H9 (cell line): Measurements from ENCODE around the gene OR6J1. TPM values are rescaled to one million over a fixed set of nuclear protein-coding genes. Genes with fewer than 3 reads are reported as not detected.
"Not testable (repeated sequence)": the region's sequence is repeated elsewhere in the genome, so short reads cannot be mapped to it uniquely, and the experiment has no call there.

ENCODE experiments used
- DNase-seq: peaks from one replicate; pipeline ENCODE4 v3.0.0-alpha.2; 2017
- H2AFZ ChIP-seq: one replicate; pipeline ENCODE4 v1.6.1; 2013; ENCODE audit warnings: mild to moderate bottlenecking, low read length, control low read depth, moderate library complexity
- H2AK5ac ChIP-seq: 2 replicates; pipeline ENCODE4 v1.6.1; 2013; ENCODE audit warnings: low read length, control low read depth, mixed read lengths; ENCODE audit not compliant: insufficient read length
- H2BK120ac ChIP-seq: one replicate; pipeline ENCODE4 v1.6.1; 2013; ENCODE audit warnings: low read depth, mild to moderate bottlenecking, low read length, control low read depth, inconsistent platforms; ENCODE audit not compliant: poor library complexity, severe bottlenecking
- H2BK12ac ChIP-seq: 2 replicates; pipeline ENCODE4 v1.6.1; 2013; ENCODE audit warnings: low read length, control low read depth, mixed read lengths, low read depth; ENCODE audit not compliant: insufficient read length
- H2BK15ac ChIP-seq: 2 replicates; pipeline ENCODE4 v1.6.1; 2013; ENCODE audit warnings: low read depth, low read length, control low read depth
- H2BK20ac ChIP-seq: one replicate; pipeline ENCODE4 v1.6.1; 2013; ENCODE audit warnings: low read depth, mild to moderate bottlenecking, low read length, control low read depth, inconsistent platforms; ENCODE audit not compliant: poor library complexity, severe bottlenecking
- H2BK5ac ChIP-seq: 2 replicates; pipeline ENCODE4 v1.6.1; 2013; ENCODE audit warnings: low read length, control low read depth, mixed read lengths; ENCODE audit not compliant: insufficient read length
- H3K14ac ChIP-seq: 2 replicates; pipeline ENCODE4 v1.6.1; 2013; ENCODE audit warnings: low read length, control low read depth; ENCODE audit not compliant: insufficient read depth
- H3K18ac ChIP-seq: 2 replicates; pipeline ENCODE4 v1.6.1; 2013; ENCODE audit warnings: low read depth, mild to moderate bottlenecking, mixed read lengths, low read length, control low read depth; ENCODE audit not compliant: insufficient read length
- H3K23ac ChIP-seq: 2 replicates; pipeline ENCODE4 v1.6.1; 2013; ENCODE audit warnings: low read length, control low read depth, mixed read lengths, low read depth; ENCODE audit not compliant: insufficient read length
- H3K23me2 ChIP-seq: 2 replicates; pipeline ENCODE4 v1.6.1; 2013; ENCODE audit warnings: low read depth, mild to moderate bottlenecking, mixed read lengths, low read length, control low read depth; ENCODE audit not compliant: insufficient read length, poor library complexity, severe bottlenecking
- H3K27ac ChIP-seq: 2 replicates; pipeline ENCODE4 v1.5.1; 2013; ENCODE audit warnings: low read length, control low read depth, mixed read lengths, low read depth; ENCODE audit not compliant: insufficient read length
- H3K27me3 ChIP-seq: 2 replicates; pipeline ENCODE4 v1.6.1; 2013; ENCODE audit warnings: low read length, control low read depth, inconsistent platforms; ENCODE audit not compliant: insufficient read depth
- H3K4ac ChIP-seq: 2 replicates; pipeline ENCODE4 v1.6.1; 2013; ENCODE audit warnings: low read depth, mild to moderate bottlenecking, control low read depth, inconsistent platforms, low read length, moderate library complexity
- H3K4me1 ChIP-seq: 2 replicates; pipeline ENCODE4 v1.6.1; 2013; ENCODE audit warnings: low read length, control low read depth, inconsistent platforms; ENCODE audit not compliant: insufficient read depth
- H3K4me2 ChIP-seq: 2 replicates; pipeline ENCODE4 v1.6.1; 2013; ENCODE audit warnings: low read length, control low read depth, mixed read lengths; ENCODE audit not compliant: insufficient read length, insufficient read depth
- H3K56ac ChIP-seq: 2 replicates; pipeline ENCODE4 v1.6.1; 2013; ENCODE audit warnings: low read depth, mild to moderate bottlenecking, mixed read lengths, low read length, control low read depth; ENCODE audit not compliant: insufficient read length
- H3K79me1 ChIP-seq: 2 replicates; pipeline ENCODE4 v1.6.1; 2013; ENCODE audit warnings: low read depth, mild to moderate bottlenecking, moderate library complexity, low read length, control low read depth, inconsistent platforms; ENCODE audit not compliant: insufficient read depth, poor library complexity, severe bottlenecking
- H3K79me2 ChIP-seq: 2 replicates; pipeline ENCODE4 v1.6.1; 2013; ENCODE audit warnings: low read length, control low read depth, inconsistent platforms; ENCODE audit not compliant: insufficient read depth
- H3K9ac ChIP-seq: 2 replicates; pipeline ENCODE4 v1.6.1; 2013; ENCODE audit warnings: low read length, control low read depth, mixed read lengths; ENCODE audit not compliant: insufficient read length; ENCODE audit errors: extremely low read depth
- H3K9me3 ChIP-seq: one replicate; pipeline ENCODE4 v1.6.1; 2013; ENCODE audit warnings: low read depth, low read length, inconsistent platforms; ENCODE audit not compliant: control insufficient read depth
- H3T11ph ChIP-seq: one replicate; pipeline ENCODE4 v1.6.1; 2013; ENCODE audit warnings: mild to moderate bottlenecking, low read length, control low read depth, inconsistent platforms
- H4K20me1 ChIP-seq: one replicate; pipeline ENCODE4 v1.6.1; 2013; ENCODE audit not compliant: control insufficient read depth, insufficient read length, insufficient read depth
- H4K5ac ChIP-seq: 2 replicates; pipeline ENCODE4 v1.6.1; 2013; ENCODE audit warnings: low read depth, mild to moderate bottlenecking, mixed read lengths, low read length, control low read depth; ENCODE audit not compliant: insufficient read length
- H4K8ac ChIP-seq: replicated peaks from 2 replicates; pipeline ENCODE4 v1.6.1; 2013; ENCODE audit warnings: low read length, control low read depth, mixed read lengths, low read depth; ENCODE audit not compliant: insufficient read length
- H4K91ac ChIP-seq: 2 replicates; pipeline ENCODE4 v1.6.1; 2013; ENCODE audit warnings: low read depth, mild to moderate bottlenecking, moderate library complexity, mixed read lengths, low read length, control low read depth; ENCODE audit not compliant: insufficient read length
- H3K27ac Mint-ChIP-seq, 3 experiments: 2 replicates in 2 of 3; 3 replicates in 1 of 3; pipeline ENCODE4 v1.8.0; 2020 to 2021; ENCODE audit warnings: mixed read lengths in 3 of 3, mild to moderate bottlenecking in 1 of 3, moderate library complexity in 1 of 3
- H3K27me3 Mint-ChIP-seq: 2 replicates; pipeline ENCODE4 v1.8.0; 2021; ENCODE audit warnings: low read depth, mild to moderate bottlenecking, moderate library complexity, mixed read lengths
- H3K36me3 Mint-ChIP-seq, 3 experiments: 2 replicates in 2 of 3; 3 replicates in 1 of 3; pipeline ENCODE4 v1.8.0; 2020 to 2021; ENCODE audit warnings: low read depth in 3 of 3, mixed read lengths in 3 of 3; ENCODE audit not compliant: insufficient read depth in 1 of 3
- H3K4me1 Mint-ChIP-seq, 2 experiments: 2 replicates each; pipeline ENCODE4 v1.8.0; 2020; ENCODE audit warnings: mixed read lengths in 2 of 2
- H3K4me3 Mint-ChIP-seq, 2 experiments: 2 replicates in 1 of 2; 3 replicates in 1 of 2; pipeline ENCODE4 v1.8.0; 2020 to 2021; ENCODE audit warnings: mild to moderate bottlenecking in 2 of 2, mixed read lengths in 2 of 2, moderate library complexity in 1 of 2
- H3K9me3 Mint-ChIP-seq, 2 experiments: 2 replicates in 1 of 2; 3 replicates in 1 of 2; pipeline ENCODE4 v1.8.0; 2020; ENCODE audit warnings: mild to moderate bottlenecking in 2 of 2, mixed read lengths in 2 of 2, moderate library complexity in 1 of 2
- WGBS: extraction: QIAGEN DNeasy Blood & Tissue Kit; methylation state at CpG from one replicate; pipeline ENCODE4 v1.1.7; 2013; ENCODE audit warnings: missing lambda C conversion rate, low lambda C conversion rate, mixed read lengths; ENCODE audit not compliant: insufficient read length; ENCODE audit errors: extremely low coverage; 5-methylcytosine and 5-hydroxymethylcytosine counted together
- total RNA-seq: library from RNA; stranded (reverse); gene quantifications from 2 replicates; pipeline ENCODE4 v1.2.1, GENCODE V29; 2021
- TF ChIP-seq, protein P1 (sequence below): fragments of 200-600 bp; sonication (generic); conservative IDR thresholded peaks from 3 replicates; pipeline ENCODE4 v1.8.0; 2021; ENCODE audit warnings: antibody characterized with exemption, mild to moderate bottlenecking

OR6J1 gene
- total RNA-seq, 1 experiment from 2014 or later: not detected

DNA sequence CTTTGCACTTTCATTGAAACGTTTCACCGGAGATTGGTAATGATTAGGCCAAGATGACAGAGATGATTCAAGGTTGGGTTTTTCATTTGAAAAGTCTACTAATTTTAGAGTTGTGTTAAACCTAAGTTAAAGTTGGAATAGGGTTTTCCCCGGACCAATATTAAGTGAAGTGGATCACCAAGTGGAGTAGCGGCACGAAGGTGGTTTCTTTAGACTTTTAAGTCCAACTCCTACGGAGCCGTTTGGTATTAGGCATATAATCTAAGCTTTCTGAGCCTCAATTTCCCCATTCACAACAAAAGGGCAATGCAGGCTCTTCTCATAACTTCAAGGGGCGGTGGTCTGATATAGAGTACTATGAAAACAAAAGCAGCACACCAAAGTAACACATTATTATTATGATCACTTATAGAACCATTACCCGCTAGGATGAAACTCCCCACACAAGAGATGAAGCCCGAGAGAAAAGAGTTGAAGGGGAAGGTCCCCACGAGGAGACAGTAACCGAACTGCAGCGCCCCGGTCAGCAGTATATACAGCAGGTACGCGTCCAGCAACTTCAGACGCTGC, 55.5 kb downstream of the OR6J1 start:
- H3K4me1 ChIP-seq: no peaks in the 10 kb centered on the region; the same call in 1 of the 2 replicates
- H3K79me2 ChIP-seq: peaks cover 18% of the 10 kb centered on the region; the same call in 1 of the 2 replicates
- H2BK15ac ChIP-seq: no peak overlapping the region
- TF ChIP-seq, protein P1, sequence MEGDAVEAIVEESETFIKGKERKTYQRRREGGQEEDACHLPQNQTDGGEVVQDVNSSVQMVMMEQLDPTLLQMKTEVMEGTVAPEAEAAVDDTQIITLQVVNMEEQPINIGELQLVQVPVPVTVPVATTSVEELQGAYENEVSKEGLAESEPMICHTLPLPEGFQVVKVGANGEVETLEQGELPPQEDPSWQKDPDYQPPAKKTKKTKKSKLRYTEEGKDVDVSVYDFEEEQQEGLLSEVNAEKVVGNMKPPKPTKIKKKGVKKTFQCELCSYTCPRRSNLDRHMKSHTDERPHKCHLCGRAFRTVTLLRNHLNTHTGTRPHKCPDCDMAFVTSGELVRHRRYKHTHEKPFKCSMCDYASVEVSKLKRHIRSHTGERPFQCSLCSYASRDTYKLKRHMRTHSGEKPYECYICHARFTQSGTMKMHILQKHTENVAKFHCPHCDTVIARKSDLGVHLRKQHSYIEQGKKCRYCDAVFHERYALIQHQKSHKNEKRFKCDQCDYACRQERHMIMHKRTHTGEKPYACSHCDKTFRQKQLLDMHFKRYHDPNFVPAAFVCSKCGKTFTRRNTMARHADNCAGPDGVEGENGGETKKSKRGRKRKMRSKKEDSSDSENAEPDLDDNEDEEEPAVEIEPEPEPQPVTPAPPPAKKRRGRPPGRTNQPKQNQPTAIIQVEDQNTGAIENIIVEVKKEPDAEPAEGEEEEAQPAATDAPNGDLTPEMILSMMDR: no peak
- no peak for DNase-seq
- no peak overlapping the region for H2AK5ac ChIP-seq
- no peak overlapping the region for H4K91ac ChIP-seq
- H3K4me1 Mint-ChIP-seq: peaks cover 16 to 29% of the 10 kb centered on the region in 2 experiments
- H2BK120ac ChIP-seq: no peak overlapping the region
- H2BK20ac ChIP-seq: no peak overlapping the region
- no peak overlapping the region for H3K56ac ChIP-seq
- no peak overlapping the region for H3K18ac ChIP-seq
- no peak overlapping the region for H3K27ac ChIP-seq
- H2BK12ac ChIP-seq: no peak overlapping the region
- H3K36me3 Mint-ChIP-seq: peaks cover 4 to 12% (median 5%) of the 10 kb centered on the region in 3 experiments; a peak in 5 of 7 replicates
- no peak overlapping the region for H4K5ac ChIP-seq
- peak overlapping the region; percentile 67; the same call in 1 of the 2 replicates for H3K14ac ChIP-seq
- no CpG with 5 or more reads among the region's 17 CpGs for WGBS
- no peaks in the 10 kb centered on the region for H3K9me3 Mint-ChIP-seq
- H3K23me2 ChIP-seq: peaks cover 9% of the 10 kb centered on the region
- no peaks in the 10 kb centered on the region for H3K9me3 ChIP-seq
- H3K27me3 Mint-ChIP-seq: no peaks in the 10 kb centered on the region
- H3T11ph ChIP-seq: no peak overlapping the region
- H2BK5ac ChIP-seq: no peak overlapping the region
- H4K8ac ChIP-seq: no peak overlapping the region
- peaks cover 7% of the 10 kb centered on the region for H3K79me1 ChIP-seq
- H3K4ac ChIP-seq: no peak overlapping the region
- peak overlapping the region; percentile 71 for H3K4me2 ChIP-seq
- no peak overlapping the region for H3K23ac ChIP-seq
- no peak overlapping the region for H2AFZ ChIP-seq
- no peaks in the 10 kb centered on the region for H3K27me3 ChIP-seq
- peak overlapping the region; percentile 82 for H3K9ac ChIP-seq
- H3K4me3 Mint-ChIP-seq: peak overlapping the region; percentile 100
- H4K20me1 ChIP-seq: no peaks in the 10 kb centered on the region
- peak overlapping the region; percentile 97 to 99 (median 99) for H3K27ac Mint-ChIP-seq

- H3K9me3 Mint-ChIP-seq, H3K79me1 ChIP-seq, H2BK15ac ChIP-seq, H3K14ac ChIP-seq, H3K27me3 Mint-ChIP-seq, H3K23me2 ChIP-seq, H2BK20ac ChIP-seq, H3K4me1 ChIP-seq, H4K5ac ChIP-seq, H3K9me3 ChIP-seq, H2BK12ac ChIP-seq, H4K8ac ChIP-seq, H3K4ac ChIP-seq, H3K27ac ChIP-seq, H2AK5ac ChIP-seq, H3T11ph ChIP-seq, DNase-seq, H3K27me3 ChIP-seq, H2AFZ ChIP-seq, H2BK5ac ChIP-seq, H4K20me1 ChIP-seq, H3K23ac ChIP-seq, H3K18ac ChIP-seq, H2BK120ac ChIP-seq, H3K56ac ChIP-seq, H4K91ac ChIP-seq: not testable (repeated sequence)
- WGBS: no CpG with 5 or more reads among the region's 10 CpGs
- H3K4me2 ChIP-seq: peak overlapping the region; percentile 71
- peaks cover 10 to 23% of the 10 kb centered on the region in 2 experiments for H3K4me1 Mint-ChIP-seq
- H3K9ac ChIP-seq: peak overlapping the region; percentile 82
- H3K36me3 Mint-ChIP-seq: peaks cover 4 to 12% (median 7%) of the 10 kb centered on the region in 3 experiments; a peak in 6 of 7 replicates
- H3K27ac Mint-ChIP-seq: peak overlapping the region in 1 of 3 experiments; percentile 52; a peak in 3 of 7 replicates
- H3K4me3 Mint-ChIP-seq: peak overlapping the region; percentile 100
- peaks cover 18% of the 10 kb centered on the region; the same call in 1 of the 2 replicates for H3K79me2 ChIP-seq
Measured at GRCh38 chr14:22587677-22588422, 56.3 kb downstream of the OR6J1 start.
